Urothelium cell line (cell line): ENCODE data around the gene ATG5.

Experiments used
- DNase-seq: peaks from one replicate; pipeline ENCODE4 v3.0.0; 2011; ENCODE audit warnings: low spot score, mixed read lengths
- FAIRE-seq: peaks from 2 replicates; lab custom pipeline; 2011; peaks lifted over from hg19 to GRCh38; lab: Jason Lieb, UNC

Gene ATG5

DNA sequence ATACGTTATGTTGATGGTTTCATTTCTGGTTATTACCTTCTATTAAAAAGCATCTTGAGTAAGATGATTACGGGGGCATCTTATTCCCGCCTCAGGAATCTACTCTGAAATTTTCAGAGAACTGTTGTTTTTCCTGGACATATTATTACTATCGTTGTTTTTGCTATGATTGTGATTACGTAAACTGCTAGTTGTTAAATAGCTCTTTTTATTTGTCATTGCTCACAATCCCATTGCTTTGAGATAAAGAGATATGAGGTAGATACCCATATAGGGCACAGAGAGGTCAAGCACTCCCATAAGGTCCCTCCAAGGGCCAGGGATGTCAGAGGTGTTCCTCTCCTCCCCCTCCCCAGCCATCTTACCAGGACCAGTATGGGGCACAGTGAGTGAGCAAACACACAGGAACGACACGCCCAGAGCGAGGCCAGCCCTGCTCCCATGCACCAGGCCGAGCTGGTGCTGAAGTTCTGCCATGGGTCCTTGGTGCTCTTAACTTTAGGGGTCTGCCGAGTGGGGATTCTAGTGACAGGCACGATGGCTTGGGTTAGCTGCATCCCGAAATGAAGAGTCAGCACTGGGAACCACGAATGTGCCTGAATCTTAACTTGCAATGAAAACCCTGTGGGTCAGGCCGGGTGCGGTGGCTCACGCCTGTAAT is 189.5 kb downstream of the ATG5 start:
- no peak for FAIRE-seq

DNA sequence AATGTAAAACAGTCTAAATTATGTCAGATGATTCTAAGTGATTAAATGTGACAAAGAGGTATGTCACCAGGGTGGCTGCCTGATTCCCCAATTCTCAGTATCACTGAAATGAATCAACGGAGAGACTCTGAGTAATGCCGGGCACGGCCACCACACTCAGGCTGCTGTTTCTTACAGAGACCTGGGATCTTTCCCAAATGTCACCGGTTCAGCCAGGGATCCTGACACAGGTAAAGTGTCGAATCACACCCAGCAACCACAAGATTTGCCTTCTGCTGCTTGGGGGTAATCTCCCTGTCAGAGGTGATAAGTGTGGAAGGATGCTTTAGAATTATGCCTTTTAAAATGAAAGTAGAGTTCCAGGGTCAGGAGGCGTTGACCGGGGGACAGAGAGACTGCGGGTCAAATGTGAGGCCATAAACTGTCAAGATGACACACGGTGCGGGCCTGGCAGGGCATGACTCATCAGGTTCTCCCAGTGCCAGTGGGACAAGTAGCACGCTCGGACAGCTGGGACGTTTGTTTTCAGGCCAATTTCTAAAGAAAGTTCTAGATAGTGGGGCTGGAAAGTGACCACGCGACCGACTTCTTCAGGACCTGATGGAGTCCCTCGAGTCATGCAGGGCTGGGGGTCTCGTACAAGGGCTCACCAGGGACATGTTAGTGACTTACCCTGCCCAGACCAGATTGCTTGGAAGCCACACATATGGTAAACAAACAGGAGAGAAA is 190.5 kb downstream of the ATG5 start:
- FAIRE-seq (no peak), DNase-seq (peak; percentile 38)

More for the DNA sequence above, 189.5 kb downstream of the ATG5 start:
- no peak for DNase-seq
